GM15510 (cell line): ENCODE measurements around the gene RAPGEF1.

Source experiments
- POLR2A ChIP-seq: IDR thresholded peaks from 3 replicates; pipeline ENCODE4 v1.6.1; 2011; ENCODE audit warnings: borderline replicate concordance; ENCODE audit not compliant: insufficient read length; ENCODE audit errors: extremely low read depth

The RAPGEF1 gene

GRCh38 chr9:131737426-131737825 lies 2.5 kb downstream of the RAPGEF1 start:
- TF ChIP-seq POLR2A, result no peak

DNA sequence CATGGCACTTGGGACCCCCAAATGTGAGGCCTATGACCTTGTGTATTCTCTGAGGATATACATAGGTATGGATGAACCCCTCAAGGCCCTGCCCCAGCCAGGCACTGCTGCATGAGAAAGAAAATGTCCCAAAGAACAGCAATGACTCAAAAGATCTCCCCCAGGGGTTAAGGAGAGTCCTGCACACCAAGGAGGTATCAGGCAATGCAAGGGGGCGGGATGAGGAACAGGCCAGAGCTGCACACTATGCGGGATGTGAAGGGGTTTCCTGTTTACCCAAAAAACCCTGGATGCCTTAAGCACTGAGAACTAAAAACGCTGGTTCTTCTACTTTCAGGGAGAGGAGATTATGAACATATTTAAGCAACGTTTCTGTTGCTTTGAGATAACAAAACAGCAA lies 3.4 kb downstream of the RAPGEF1 start:
- TF ChIP-seq POLR2A, result no peak

DNA sequence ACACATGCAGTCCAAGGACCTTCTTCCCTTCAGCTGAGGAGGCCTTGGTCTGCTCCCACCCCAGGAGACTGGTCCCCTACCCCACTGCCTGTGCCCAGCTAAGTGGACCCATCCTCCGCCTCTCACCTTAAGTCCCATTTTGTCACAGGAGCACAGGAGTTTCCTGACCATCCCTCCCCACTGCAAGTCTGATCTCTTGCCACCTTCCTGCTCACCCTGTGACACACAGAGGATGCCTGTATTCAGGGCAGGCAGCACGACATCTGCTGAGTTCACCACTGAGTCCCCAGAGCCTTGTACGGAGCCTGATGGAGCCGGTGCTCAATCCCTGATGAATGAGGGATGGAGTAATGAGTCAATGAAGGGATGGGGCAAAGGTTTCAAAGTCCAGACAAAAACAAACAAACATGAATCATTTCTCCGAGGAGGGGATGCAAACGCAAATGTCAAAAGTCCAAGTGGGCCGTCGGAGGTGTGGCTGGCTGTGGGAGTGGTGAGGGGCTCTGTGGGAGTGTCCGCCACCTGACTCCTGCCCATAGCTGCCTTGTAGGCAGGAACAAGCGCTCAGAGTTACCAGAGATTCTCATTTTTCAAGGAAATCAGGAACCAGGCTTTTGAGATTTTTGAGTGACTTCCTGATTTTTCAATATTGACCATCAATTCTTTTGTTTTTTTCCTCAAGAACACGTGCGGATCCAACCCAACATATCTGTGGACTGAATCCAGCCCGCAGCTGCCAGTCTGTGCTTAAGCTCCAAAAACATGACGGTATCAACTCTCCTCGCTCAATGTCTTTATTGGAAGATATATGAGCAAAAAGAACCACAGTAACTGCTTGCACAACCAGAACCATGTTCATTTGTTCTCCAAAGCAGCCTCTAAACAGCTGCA lies 4.4 kb downstream of the RAPGEF1 start:
- no peak for TF ChIP-seq POLR2A

GRCh38 chr9:131734781-131735180 lies 5.1 kb downstream of the RAPGEF1 start:
- no peak for TF ChIP-seq POLR2A

- TF ChIP-seq POLR2A, result peak; percentile 5
These were observed 5.7 kb downstream of the RAPGEF1 start for GRCh38 chr9:131734165-131734610.

- TF ChIP-seq POLR2A, result no peak
These were observed 6.3 kb downstream of the RAPGEF1 start for GRCh38 chr9:131733541-131734061.

- TF ChIP-seq POLR2A, result no peak
These were observed 7.1 kb downstream of the RAPGEF1 start for GRCh38 chr9:131732636-131733289.

GRCh38 chr9:131732061-131732526 lies 7.8 kb downstream of the RAPGEF1 start:
- no peak for TF ChIP-seq POLR2A

GRCh38 chr9:131731644-131732043 lies 8.2 kb downstream of the RAPGEF1 start:
- TF ChIP-seq POLR2A, result no peak

GRCh38 chr9:131731237-131731636 lies 8.6 kb downstream of the RAPGEF1 start:
- TF ChIP-seq POLR2A, result no peak

- peak; percentile 30 for TF ChIP-seq POLR2A
These were observed 10.9 kb downstream of the RAPGEF1 start for GRCh38 chr9:131728961-131729360.

- no peak for TF ChIP-seq POLR2A
These were observed 11.3 kb downstream of the RAPGEF1 start for GRCh38 chr9:131728546-131728910.

GRCh38 chr9:131727795-131728545 lies 11.9 kb downstream of the RAPGEF1 start:
- no peak for TF ChIP-seq POLR2A

DNA sequence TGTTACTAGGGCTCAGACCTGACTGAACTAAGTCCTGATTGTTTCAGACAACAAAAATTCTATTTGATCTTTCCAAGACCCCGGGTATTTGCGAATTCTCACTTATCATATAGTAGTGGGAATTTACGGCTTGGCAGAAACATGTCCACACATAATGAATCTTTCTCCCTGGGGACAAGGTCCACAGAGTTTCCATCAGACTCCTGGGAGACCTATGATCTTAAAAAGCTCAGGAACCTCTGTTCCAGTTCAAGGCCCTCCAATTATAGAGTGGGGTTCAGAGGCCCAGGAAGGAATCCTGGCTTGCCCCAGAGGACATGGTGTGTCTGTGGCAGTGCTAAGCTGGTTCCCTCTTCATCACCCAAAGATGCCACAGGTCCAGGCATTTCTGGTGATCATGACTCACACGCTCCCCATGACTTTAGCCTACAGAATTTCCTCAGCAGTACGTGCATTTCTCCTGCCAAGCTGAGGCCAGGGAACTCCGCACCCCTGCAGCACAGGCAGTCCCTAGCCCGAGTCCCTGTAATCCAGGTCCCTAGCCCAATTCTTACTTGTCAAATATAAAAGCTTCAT lies 12.6 kb downstream of the RAPGEF1 start:
- TF ChIP-seq POLR2A, result no peak
